Osteoblast (primary cell): ENCODE data around the gene MIA2. TPM values are rescaled to one million over a fixed set of nuclear protein-coding genes. Genes with fewer than 3 reads are reported as not detected.

ENCODE experiments used
- DNase-seq: peaks from one replicate; pipeline ENCODE4 v3.0.0; 2011; ENCODE audit warnings: low spot score, mixed read lengths; ENCODE audit not compliant: insufficient read length; ENCODE audit errors: missing footprints
- H2AFZ ChIP-seq: 2 replicates; pipeline ENCODE4 v1.6.0; 2011; ENCODE audit warnings: mild to moderate bottlenecking, low read length
- H3K27ac ChIP-seq: 2 replicates; pipeline ENCODE4 v1.5.1; 2011; ENCODE audit warnings: mild to moderate bottlenecking, low read depth, low read length, moderate library complexity
- H3K27me3 ChIP-seq: 2 replicates; pipeline ENCODE4 v1.6.0; 2012; ENCODE audit warnings: mild to moderate bottlenecking, control low read depth, inconsistent platforms, low read length, moderate library complexity; ENCODE audit not compliant: insufficient read depth
- H3K36me3 ChIP-seq: 2 replicates; pipeline ENCODE4 v1.5.1; 2011; ENCODE audit warnings: mild to moderate bottlenecking, low read length, control low read depth, moderate library complexity; ENCODE audit not compliant: insufficient read depth
- H3K4me1 ChIP-seq: 2 replicates; pipeline ENCODE4 v1.5.1; 2011; ENCODE audit warnings: mild to moderate bottlenecking, low read length, control low read depth, moderate library complexity; ENCODE audit not compliant: insufficient read depth
- H3K4me2 ChIP-seq: 2 replicates; pipeline ENCODE4 v1.6.0; 2011; ENCODE audit warnings: mild to moderate bottlenecking, low read length; ENCODE audit not compliant: insufficient read depth
- H3K4me3 ChIP-seq: fragments of 200-600 bp; sonication (generic); 3 replicates; pipeline ENCODE4 v1.5.1; 2012; ENCODE audit warnings: mild to moderate bottlenecking, low read length, inconsistent platforms; ENCODE audit not compliant: insufficient read depth
- H3K79me2 ChIP-seq: 2 replicates; pipeline ENCODE4 v1.6.0; 2012; ENCODE audit warnings: mild to moderate bottlenecking, low read length, control low read depth, inconsistent platforms; ENCODE audit not compliant: insufficient read depth
- H3K9me3 ChIP-seq: 2 replicates; pipeline ENCODE4 v1.5.1; 2011; ENCODE audit warnings: low read depth, low read length, control low read depth
- H4K20me1 ChIP-seq: 2 replicates; pipeline ENCODE4 v1.6.0; 2012; ENCODE audit warnings: mild to moderate bottlenecking, low read length, control low read depth; ENCODE audit not compliant: insufficient read depth
- CTCF ChIP-seq: IDR thresholded peaks from 2 replicates; pipeline ENCODE4 v1.5.1; 2011; ENCODE audit warnings: mild to moderate bottlenecking, low read depth, low read length, moderate library complexity; ENCODE audit errors: extremely low read depth
- total RNA-seq: library from RNA; depleted of rRNA; stranded (reverse); fragments of >200 nt; gene quantifications from 2 replicates; pipeline ENCODE4 v1.2.3, GENCODE V29; 2012

Gene MIA2
- total RNA-seq, 1 donor: 25.0 TPM

GRCh38 chr14:39398382-39398781 lies 164.7 kb downstream of the MIA2 start:
- no peak for TF ChIP-seq CTCF
- Histone ChIP-seq H3K79me2 (peaks cover 2% of the 10 kb centered on the region), H3K4me2 (no peak overlapping the region)

GRCh38 chr14:39406560-39406959 lies 172.8 kb downstream of the MIA2 start:
- Histone ChIP-seq H3K79me2 (peaks cover 10% of the 10 kb centered on the region), H2AFZ (no peak overlapping the region), H3K9me3 (no peaks in the 10 kb centered on the region), H3K4me2 (no peak overlapping the region), H4K20me1 (peaks cover 2% of the 10 kb centered on the region), H3K27me3 (no peaks in the 10 kb centered on the region), H3K4me3 (no peak overlapping the region), H3K36me3 (no peaks in the 10 kb centered on the region), H3K4me1 (no peaks in the 10 kb centered on the region), H3K27ac (no peak overlapping the region)
- TF ChIP-seq CTCF: no peak
- no peak for DNase-seq

More at GRCh38 chr14:39398382-39398781, 164.7 kb downstream of the MIA2 start:
- H3K4me1 ChIP-seq: no peaks in the 10 kb centered on the region
- H4K20me1 ChIP-seq: no peaks in the 10 kb centered on the region
- no peak overlapping the region for H2AFZ ChIP-seq
- no peaks in the 10 kb centered on the region for H3K36me3 ChIP-seq
- H3K9me3 ChIP-seq: no peaks in the 10 kb centered on the region
- no peak overlapping the region for H3K4me3 ChIP-seq
- DNase-seq: no peak
- H3K27me3 ChIP-seq: no peaks in the 10 kb centered on the region
- H3K27ac ChIP-seq: no peak overlapping the region

GRCh38 chr14:39416072-39416471 lies 182.4 kb downstream of the MIA2 start:
- no peak overlapping the region for H3K4me3 ChIP-seq
- H3K27me3 ChIP-seq: no peaks in the 10 kb centered on the region
- H4K20me1 ChIP-seq: no peaks in the 10 kb centered on the region
- no peaks in the 10 kb centered on the region for H3K9me3 ChIP-seq
- no peak overlapping the region for H3K27ac ChIP-seq
- H3K4me1 ChIP-seq: no peaks in the 10 kb centered on the region
- H2AFZ ChIP-seq: no peak overlapping the region
- no peak for DNase-seq
- peaks cover 10% of the 10 kb centered on the region for H3K79me2 ChIP-seq
- no peaks in the 10 kb centered on the region for H3K36me3 ChIP-seq
- TF ChIP-seq CTCF: no peak
- no peak overlapping the region for H3K4me2 ChIP-seq

GRCh38 chr14:39417014-39417413 lies 183.3 kb downstream of the MIA2 start:
- peaks cover 18% of the 10 kb centered on the region for H3K79me2 ChIP-seq
- H3K27ac ChIP-seq: no peak overlapping the region
- no peaks in the 10 kb centered on the region for H4K20me1 ChIP-seq
- H3K4me3 ChIP-seq: no peak overlapping the region
- no peaks in the 10 kb centered on the region for H3K4me1 ChIP-seq
- H2AFZ ChIP-seq: no peak overlapping the region
- no peaks in the 10 kb centered on the region for H3K36me3 ChIP-seq
- no peaks in the 10 kb centered on the region for H3K9me3 ChIP-seq
- no peak overlapping the region for H3K4me2 ChIP-seq
- peak; percentile 50 for TF ChIP-seq CTCF
- no peaks in the 10 kb centered on the region for H3K27me3 ChIP-seq
- no peak for DNase-seq
